Right ventricle myocardium inferior (tissue), 1 donor: ENCODE data around the gene IFNAR1. TPM values are rescaled to one million over a fixed set of nuclear protein-coding genes. Genes with fewer than 3 reads are reported as not detected.

Experiments used
- ATAC-seq: fragments of 200-7000 bp; cut with Tn5 transposase; one replicate; pipeline ENCODE4 v1.9.1; 2020; ENCODE audit warnings: mild to moderate bottlenecking, moderate library complexity
- DNase-seq: peaks from one replicate; pipeline ENCODE4 v3.0.0; 2021; ENCODE audit errors: missing footprints
- intact Hi-C: fragments of 100-400 bp; cut with DNase I; formaldehyde crosslinking; loops from one replicate; pipeline ENCODE4 v1.11.0; 2022
- total RNA-seq: library from RNA; stranded (reverse); fragmentation: NEBNext Ultra II Directional; extraction: Animal tissue kit (Norgen Biotek cat#: 25700); gene quantifications from one replicate; pipeline ENCODE4 v1.2.1, GENCODE V29; 2021
- donor health status: DM: no; HTN: yes; CAD: no; lungs with severe emphysema.

The IFNAR1 gene
- total RNA-seq, 1 donor from 2014 or later = 31.6 TPM

DNA sequence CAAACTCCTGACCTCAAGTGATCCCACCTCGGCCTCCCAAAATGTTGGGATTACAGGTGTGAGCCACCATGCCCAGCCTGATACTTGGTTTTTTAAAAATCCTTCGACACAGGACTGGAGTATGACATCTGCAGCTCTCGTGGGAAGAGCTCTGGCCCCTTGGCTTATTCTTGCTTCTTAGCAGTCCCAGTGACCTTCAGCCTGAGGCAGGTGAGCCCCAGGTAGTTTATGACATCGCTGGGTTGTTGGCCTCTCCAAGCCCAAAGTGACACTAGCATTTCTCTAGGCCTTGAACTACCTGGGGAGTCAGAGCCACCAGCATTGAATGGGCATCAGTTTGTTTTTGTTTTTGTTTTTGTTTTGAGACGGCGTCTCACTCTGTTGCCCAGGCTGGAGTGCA, 62.5 kb downstream of the IFNAR1 start:
- no peak for DNase-seq
- intact Hi-C loops = no loop called here
- ATAC-seq = no peak

DNA sequence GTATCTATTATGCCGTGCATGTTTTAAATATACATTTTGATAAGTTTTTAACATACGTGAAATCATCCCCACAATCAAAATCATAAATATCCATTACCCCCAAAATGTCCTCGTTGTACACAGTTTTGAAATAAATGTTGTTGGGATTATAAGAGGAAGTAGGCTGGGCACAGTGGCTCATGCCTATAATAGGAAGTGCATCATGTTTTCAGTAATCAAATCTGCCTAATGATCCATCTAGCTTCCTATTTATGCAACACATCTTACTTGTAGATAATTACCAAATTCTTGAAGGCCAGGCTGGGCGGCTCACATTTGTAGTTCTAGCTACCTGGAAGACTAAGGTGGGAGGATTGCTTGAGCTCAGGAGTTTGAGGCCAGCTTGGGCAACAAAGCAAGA, 63.4 kb downstream of the IFNAR1 start:
- intact Hi-C loops = no loop called here
- DNase-seq = no peak
- ATAC-seq = no peak

DNA sequence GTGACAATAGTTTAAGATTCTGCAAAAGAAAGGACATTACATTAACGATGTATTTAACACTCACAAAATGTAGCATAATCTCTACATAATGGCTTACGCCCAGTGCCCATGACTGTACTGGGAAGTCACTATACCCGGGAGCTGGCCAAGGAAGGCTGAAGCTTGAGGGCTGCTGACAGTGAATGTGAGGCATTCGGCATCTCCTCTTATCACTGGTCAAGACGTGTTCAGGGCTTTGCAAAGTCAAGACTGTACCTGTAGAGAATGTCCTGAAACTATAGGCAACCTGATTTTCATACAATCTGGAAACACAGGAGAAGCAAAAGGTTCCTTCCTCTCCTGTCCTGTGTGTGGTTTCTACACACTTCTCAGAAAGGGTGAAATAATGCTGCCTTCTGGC, 65.7 kb downstream of the IFNAR1 start:
- intact Hi-C loops = no loop called here
- DNase-seq = no peak
- ATAC-seq = no peak

DNA sequence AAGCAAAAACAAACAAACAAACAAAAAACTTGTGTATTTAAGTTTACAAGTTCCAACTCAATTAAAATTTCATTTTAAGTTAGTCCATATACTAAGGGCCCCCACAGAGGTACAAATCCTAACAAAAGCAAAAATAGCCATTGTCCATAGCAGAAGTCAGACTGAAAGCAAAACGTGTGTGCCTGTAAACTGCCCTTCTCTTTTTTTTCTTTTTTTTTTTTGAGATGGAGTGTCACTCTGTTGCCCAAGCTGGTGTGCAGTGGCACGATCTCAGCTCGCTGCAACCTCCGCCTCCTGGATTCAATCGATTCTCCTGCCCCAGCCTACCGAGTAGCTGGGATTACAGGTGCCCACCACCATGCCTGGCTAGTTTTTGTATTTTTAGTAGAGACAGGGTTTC, 66.9 kb downstream of the IFNAR1 start:
- intact Hi-C loops = no loop called here
- DNase-seq (no peak), ATAC-seq (no peak)

DNA sequence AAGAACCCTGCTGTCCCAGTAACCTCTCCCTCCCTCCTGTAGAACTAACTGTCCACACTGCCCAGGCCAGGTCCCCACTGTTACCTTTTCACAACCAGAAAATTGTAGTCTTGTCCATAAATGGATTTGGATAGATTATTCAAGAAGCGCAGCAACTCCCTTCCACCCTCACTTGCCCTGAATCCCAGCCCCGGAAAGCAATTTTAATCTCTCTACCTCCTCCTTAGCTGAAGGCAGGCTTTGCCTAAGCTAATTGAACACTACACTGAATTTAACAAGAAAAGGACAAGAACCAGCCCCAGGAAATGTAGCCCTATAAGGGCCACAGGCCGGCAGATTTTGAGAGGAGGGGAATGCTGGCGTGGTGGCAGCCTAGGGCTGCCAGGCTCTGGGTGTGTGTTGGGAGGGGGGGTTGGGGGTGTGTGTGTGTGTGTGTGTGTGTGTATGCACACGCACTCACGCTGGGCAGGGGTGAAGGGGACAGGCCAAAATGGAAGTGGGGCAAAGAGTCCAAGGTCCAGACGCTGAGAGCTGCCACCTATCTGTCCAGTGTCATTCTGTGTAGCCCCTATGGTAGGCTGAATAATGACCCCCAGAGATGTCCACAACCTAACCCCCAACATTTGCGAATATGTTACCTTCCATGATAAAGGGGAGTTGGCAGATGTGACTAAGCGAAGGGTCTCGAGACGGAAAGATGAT, 67.7 kb downstream of the IFNAR1 start:
- ATAC-seq (no peak), DNase-seq (no peak)
- intact Hi-C loops = no loop called here

DNA sequence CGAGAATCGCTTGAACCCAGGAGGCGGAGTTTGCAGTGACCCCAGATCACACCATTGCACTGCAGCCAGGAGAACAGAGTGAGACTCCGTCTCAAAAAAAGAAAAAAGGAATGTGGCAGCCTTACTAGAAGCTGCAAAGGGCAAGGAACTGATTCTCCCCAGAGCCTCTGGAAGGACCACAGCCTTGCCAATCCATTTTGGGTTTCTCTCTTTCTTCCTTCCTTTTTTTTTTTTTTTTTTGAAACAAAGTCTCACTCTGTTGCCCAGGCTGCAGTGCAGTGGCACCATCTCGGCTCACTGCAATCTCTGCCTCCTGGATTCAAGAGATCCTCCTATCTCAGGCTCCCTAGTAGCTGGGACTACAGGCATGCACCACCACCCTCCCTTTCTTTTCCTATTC, 68.6 kb downstream of the IFNAR1 start:
- no peak for DNase-seq
- ATAC-seq = no peak
- intact Hi-C loops = no loop called here

DNA sequence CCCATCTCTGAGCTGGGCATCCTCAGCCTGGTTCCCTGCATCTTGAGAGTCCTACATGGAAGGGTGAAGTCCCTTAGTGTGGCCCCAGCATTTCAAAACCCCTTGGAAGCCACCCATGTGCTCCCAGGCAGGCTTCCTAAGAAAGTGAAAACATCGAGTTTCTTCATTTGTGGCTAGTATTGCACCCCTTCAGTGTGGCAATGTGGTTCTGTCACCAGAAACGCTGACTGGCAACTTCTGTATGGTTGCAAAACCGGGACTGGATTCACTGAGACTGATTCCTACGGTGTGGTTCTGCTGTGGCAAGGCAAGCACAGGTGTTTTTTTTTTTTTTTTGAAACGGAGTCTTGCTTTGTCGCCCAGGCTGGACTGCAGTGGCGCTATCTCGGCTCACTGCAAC, 69.5 kb downstream of the IFNAR1 start:
- peak; percentile 40 for ATAC-seq
- intact Hi-C loops = no loop called here
- peak; percentile 73 for DNase-seq

DNA sequence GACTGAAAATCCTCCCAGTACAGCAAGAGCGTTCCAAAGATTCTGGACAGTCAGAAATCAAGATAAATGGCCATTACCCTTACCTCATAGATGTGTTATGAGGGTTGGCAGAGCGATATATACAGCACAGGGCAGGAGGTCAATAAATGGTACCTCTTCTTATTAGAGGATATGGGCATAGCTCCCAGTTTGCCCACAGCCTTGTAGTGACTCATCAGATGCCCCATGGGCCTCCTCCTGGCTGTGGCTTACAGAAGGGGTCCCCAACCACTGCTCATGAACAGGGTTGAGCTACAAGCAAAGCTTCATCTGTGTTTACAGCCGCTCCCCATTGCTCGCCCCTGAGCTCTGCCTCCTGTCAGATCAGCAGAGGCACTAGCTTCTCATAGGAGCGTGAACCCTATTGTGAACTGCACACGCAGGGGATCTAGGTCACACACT, 71.1 kb downstream of the IFNAR1 start:
- DNase-seq (no peak), ATAC-seq (no peak)
- intact Hi-C loops = no loop called here

DNA sequence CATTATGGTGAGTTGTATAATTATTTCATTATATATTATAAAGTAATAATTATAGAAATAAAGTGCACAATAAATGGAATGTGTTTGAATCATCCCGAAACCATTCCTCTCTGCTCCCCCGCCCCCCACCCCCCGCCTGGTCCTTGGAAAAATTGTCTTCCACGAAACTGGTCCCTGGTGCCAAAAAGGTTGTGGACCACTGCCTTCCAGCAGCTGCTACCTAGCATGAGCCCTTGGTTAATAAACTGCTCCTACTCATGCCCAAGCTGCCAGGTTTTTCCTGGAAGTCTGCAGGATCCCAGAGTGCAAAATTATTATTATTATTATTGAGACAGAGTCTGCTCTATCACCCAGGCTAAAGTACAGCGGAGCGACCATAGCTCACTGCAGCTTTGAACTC, 71.7 kb downstream of the IFNAR1 start:
- intact Hi-C loops = no loop called here
- no peak for ATAC-seq
- no peak for DNase-seq

DNA sequence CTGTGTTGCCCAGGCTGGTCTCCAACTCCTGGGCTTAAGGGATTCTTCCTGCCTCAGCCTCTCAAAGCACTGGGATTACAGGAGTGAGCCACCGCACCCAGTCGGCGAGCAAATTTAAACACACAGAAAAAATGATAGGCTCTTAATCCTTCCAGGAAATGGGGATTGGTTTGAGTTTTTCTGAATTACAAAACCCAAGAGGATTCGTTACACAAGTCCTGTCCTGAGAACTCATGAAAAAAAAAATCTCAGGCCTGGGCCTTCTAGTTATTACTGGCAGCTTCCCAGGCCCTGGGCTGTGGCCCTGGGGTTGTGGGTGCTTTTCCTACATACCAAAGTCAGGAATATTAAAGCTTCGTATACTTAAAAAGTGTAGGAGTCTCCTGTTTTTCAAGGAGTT, 72.2 kb downstream of the IFNAR1 start:
- intact Hi-C loops = no loop called here
- DNase-seq (no peak), ATAC-seq (peak; percentile 55)

DNA sequence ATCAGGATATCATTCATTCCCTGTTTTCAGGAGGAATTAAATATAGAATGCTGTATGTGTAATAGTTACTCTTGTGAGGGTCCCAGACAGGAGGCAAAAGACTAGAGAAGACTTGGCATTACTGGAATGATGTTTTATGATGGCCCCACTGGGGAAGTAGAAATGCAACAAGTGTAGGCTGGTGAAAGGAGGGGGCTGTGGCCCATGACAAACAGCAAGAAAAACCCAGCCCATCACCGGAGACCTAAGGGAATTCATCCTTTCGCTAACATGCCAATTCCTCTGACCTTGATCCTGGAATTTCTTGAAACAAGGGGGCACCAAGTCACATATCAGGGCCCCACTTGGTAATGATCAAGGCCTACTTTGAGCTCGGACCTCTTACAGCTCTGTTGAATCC, 72.9 kb downstream of the IFNAR1 start:
- DNase-seq (no peak), ATAC-seq (no peak)
- intact Hi-C loops = no loop called here

DNA sequence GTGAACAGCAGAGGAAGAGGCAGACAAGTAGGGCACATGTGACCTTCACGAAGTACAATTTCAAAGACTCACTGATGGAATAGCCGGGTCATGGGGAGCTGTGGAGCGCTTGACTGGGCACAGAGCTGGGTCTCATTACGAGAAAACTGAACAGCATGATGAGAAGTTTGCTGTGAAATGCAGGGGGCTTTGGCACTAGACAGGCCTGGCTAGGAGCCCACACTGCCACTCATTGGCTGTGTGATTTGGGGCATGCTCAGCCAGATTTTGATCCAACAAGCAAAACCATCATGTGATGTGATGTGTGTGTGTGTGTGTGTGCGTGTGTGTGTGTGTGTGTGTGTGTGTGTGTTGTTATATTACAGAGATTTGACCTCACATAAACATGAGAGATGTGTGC, 73.6 kb downstream of the IFNAR1 start:
- intact Hi-C loops = no loop called here
- DNase-seq = no peak
- ATAC-seq = no peak

DNA sequence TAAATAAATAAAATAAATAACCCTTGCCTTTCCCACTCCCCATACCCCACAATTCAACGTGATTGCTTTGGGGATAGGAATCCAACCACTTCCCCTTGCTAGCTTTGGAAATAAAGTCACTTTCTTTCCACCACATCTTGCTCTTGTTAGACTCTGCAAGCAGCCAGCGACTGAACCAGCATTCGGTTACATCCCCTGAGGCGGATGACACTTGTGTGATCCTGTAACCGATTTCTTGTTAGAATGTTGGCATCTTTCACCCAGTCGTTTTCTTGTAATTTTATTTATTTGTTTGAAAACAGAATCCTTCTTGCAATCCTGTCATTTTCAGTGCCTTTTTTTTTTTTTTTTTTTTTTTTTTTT, 76.8 kb downstream of the IFNAR1 start:
- intact Hi-C loops = no loop called here
- DNase-seq (no peak), ATAC-seq (no peak)

DNA sequence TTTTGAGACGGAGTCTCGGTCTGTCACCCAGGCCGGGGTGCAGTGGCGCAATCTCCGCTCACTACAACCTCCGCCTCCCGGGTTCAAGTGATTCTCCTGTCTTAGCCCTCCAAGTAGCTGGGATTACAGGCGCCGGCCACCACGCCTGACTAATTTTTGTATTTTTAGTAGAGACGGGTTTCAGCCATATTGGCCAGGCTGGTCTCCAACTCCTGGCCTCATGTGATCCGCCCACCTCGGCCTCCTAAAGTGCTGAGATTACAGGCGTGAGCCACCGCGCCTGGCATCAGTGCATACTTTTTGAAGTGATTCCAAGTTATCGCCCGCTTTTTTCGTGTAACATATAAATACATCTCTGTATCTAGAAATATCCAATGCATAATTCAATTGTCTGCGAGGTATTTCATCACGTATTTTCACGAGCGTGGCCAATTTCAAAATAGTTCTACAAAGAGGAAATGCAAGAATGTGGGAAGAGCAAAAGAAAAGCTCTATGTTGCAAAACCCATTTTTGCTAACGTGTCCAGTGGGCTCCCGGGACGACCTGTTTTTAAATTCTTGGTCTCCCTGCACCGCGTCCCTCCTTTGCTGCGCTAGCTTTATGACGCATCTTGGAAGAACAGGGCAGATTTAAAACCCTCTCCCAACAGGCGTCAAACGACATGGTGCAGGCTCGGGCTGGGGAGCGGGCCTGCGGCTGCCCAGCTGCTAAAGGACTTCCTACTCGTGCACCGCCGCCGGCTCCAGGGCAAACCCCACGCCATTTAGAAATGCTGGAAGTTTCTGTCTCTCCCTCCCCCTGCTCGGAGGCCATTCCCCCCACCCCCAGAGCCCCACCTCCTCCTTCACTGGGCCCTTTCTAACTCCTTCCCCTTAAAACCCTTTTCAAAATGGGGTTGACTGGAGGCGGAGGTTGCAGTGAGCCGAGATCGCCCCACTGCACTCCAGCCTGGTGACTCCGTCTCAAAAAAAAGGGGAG, 77.5 kb downstream of the IFNAR1 start:
- intact Hi-C loops = no loop called here
- ATAC-seq = peak; percentile 62
- DNase-seq = peak; percentile 91

DNA sequence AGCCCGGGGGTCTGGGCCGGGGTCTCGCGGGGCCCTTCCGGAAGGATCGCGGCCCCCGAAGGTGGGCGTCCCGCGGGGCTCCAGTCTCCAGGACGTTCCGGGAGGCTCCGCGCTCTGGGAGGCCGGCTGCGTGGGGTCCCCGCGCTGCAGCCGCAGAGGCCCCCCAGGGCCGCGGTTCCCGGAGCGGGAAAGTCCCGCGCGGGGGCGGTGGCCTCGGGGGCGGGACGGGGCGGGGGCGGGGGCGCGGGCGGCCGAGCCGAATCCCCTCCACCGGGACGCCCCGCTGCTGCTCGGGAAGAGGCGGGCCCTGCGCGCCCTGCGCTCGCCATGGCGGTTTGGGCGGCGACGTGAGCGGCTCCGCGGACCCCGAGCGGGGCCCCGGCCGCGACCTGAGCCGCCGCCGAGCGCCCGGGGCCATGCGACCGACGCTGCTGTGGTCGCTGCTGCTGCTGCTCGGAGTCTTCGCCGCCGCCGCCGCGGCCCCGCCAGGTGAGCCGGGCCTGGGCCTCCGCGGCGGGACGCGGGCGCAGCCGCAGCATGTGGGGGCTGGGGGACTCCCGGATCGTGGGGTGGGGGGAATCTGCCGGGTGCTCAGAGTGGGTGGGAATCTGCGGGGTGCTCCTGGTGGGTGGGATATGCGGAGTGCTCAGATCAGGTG, 78.5 kb downstream of the IFNAR1 start, which contains the start of gene IFNGR2:
TSS of gene IFNGR2 (plus strand) at position 286 of the 658 bp plus-strand sequence. CDS start at position 417, 131 bp downstream.
- intact Hi-C loops = no loop called here
- peak; percentile 59 for ATAC-seq
- peak; percentile 84 for DNase-seq

DNA sequence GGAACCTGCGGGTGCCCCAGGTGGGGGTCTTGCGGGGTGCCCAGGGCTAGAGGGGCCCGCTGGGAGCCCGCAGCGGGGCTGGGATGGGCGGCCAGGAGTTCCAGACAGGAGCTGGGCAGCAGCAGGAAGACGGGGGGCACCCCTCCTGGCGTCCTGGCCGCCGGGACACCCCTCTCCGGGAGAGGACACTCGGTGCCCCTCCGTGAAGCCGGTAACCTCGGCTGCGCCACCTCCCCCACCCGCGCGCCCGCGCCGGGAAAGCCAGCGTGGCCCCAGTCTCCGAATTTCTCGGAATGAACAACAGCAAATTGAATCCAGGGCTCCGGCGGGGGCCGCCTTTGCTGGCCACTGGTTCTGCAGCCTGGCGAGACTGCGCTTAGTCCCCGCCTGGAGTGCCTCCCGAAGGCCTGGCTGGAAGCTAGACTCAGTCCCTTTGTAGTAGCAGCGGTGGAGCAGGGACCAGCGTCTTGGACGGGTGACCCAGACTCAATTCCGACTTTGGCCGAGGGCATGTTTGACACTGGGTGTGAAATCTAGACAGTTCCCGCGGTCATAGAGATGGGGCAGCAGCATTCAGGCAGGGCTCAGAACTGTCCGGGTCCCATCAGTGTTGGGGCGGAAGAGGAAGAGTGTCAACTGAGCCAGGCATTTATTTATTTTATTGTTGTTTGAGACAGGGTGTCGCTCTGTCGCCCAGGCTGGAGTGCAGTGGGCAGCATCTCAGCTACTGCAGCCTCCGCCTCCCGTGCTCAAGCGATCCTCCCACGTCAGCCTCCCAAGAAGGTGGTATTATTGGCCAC, 79.2 kb downstream of the IFNAR1 start:
- peak; percentile 61 for ATAC-seq
- intact Hi-C loops = no loop called here
- peak; percentile 87 for DNase-seq

DNA sequence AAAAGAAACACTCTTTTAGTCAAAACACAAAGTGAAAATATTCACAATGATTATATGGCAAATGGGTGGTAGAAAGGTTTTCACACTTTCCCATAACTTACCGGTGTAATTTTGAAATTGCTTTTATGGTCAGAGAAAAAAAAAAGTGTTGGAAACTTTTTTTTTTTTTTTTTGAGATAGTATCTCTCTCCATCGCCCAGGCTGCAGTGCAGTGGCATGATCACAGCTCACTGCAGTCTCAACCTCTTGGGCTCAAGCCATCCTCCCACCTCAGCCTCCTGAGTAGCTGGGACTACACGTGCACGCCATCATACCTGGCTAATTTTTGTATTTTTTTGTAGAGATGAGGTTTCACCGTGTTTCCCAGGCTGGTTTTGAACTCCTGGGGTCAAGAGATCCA, 81.7 kb downstream of the IFNAR1 start:
- ATAC-seq (no peak), DNase-seq (no peak)
- intact Hi-C loops = no loop called here
